Gastrocnemius medialis (tissue), 4 donors: ENCODE results near the gene SNRPB2. TPM values are rescaled to one million over a fixed set of nuclear protein-coding genes. Genes with fewer than 3 reads are reported as not detected.

Source experiments
- ATAC-seq, 2 donors: fragments of 150-250 bp; one replicate each; pipeline ENCODE4 v1.9.1; 2016
- DNase-seq, 2 donors: peaks; one replicate each; pipeline ENCODE4 v3.0.0-alpha.2; 2019
- H3K27ac ChIP-seq, 4 donors: fragments of 200-600 bp; sonication (generic); 1 replicate in 1 of 4; 2 replicates in 3 of 4; pipeline ENCODE4 v1.5.1; 2016 to 2018; ENCODE audit warnings: mild to moderate bottlenecking in 2 of 4, moderate library complexity in 1 of 4
- H3K27me3 ChIP-seq, 3 donors: fragments of 200-600 bp; sonication (generic) in 2 of 3; 1 replicate in 1 of 3; 2 replicates in 2 of 3; pipeline versions ENCODE4 v1.5.1 to v1.6.0; 2016 to 2019; ENCODE audit warnings: mild to moderate bottlenecking in 1 of 3, moderate library complexity in 1 of 3
- H3K36me3 ChIP-seq, 2 donors: fragments of 200-600 bp; sonication (generic) in 1 of 2; one replicate each; pipeline ENCODE4 v1.5.1; 2017 to 2018
- H3K4me1 ChIP-seq, 2 donors: fragments of 200-600 bp; sonication (generic) in 1 of 2; one replicate each; pipeline ENCODE4 v1.5.1; 2016 to 2017; ENCODE audit warnings: mild to moderate bottlenecking in 2 of 2
- H3K4me3 ChIP-seq, 4 donors: fragments of 200-600 bp; sonication (generic) in 3 of 4; 1 replicate in 1 of 4; 2 replicates in 3 of 4; pipeline ENCODE4 v1.5.1; 2016 to 2019; ENCODE audit warnings: mild to moderate bottlenecking in 2 of 4
- H3K9me3 ChIP-seq, 3 donors: fragments of 200-600 bp; sonication (generic) in 2 of 3; 1 replicate in 1 of 3; 2 replicates in 2 of 3; pipeline ENCODE4 v1.5.1; 2016 to 2019
- POLR2A ChIP-seq, 2 donors: fragments of 450-650 bp; IDR thresholded peaks; one replicate each; pipeline ENCODE4 v1.6.1; 2017; ENCODE audit warnings: antibody characterized with exemption in 2 of 2, mild to moderate bottlenecking in 2 of 2, moderate library complexity in 2 of 2
- in situ Hi-C, 4 donors: fragments of 200-750 bp; cut with MboI; loops; one replicate each; pipeline versions ENCODE4 v1.15.0 to v1.8.0; 2017; ENCODE audit warnings: low sequenced_read_pairs in 4 of 4
- intact Hi-C: fragments of 100-400 bp; cut with DNase I; formaldehyde crosslinking; loops from one replicate; pipeline ENCODE4 v1.15.1; 2023; ENCODE audit warnings: low total_unique reads
- total RNA-seq, 4 donors: library from RNA; depleted of rRNA; stranded (reverse); fragments of >200 nt; gene quantifications; one replicate each; pipeline versions ENCODE4 v1.1.0 to v1.2.3, GENCODE V29; 2016
- TF ChIP-seq, protein P1 (sequence below), 5 experiments: fragments of 450-650 bp in 3 of 5; fragments of 200-600 bp in 2 of 5; sonication (generic) in 2 of 5; IDR thresholded peaks in 4 of 5; conservative IDR thresholded peaks in 1 of 5; 1 replicate in 4 of 5; 2 replicates in 1 of 5; pipeline ENCODE4 v1.5.1; 2016 to 2019; ENCODE audit warnings: antibody characterized with exemption in 5 of 5, mild to moderate bottlenecking in 3 of 5, moderate library complexity in 3 of 5

The SNRPB2 gene
- total RNA-seq, 4 donors from 2014 or later, result 18.6 to 37.5 (median 31.7) TPM

DNA sequence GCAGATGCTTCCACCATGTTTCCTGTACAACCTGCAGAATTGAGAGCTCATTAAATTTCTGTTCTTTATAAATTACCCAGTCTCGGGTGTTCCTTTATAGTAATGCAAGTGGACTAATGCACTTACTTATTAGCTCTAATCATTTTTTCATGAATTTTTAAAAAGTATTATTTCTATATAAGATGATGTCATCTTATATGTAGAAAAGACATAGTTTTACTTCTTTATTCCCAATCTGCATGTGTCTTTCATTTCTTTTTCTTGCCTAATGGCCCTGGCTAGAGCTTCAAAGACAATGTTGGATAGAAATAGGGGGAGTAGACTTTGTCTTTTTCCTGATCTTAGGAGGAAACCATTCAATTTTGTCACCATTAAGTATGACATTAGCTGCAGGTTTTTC, 46.1 kb downstream of the SNRPB2 start:
- ATAC-seq (no peak), DNase-seq (no peak)
- no peaks in the 10 kb centered on the region for H3K36me3 ChIP-seq
- no peaks in the 10 kb centered on the region for H3K4me1 ChIP-seq
- H3K9me3 ChIP-seq, result no peaks in the 10 kb centered on the region
- no peak overlapping the region for H3K4me3 ChIP-seq
- in situ Hi-C loops, result no loop called here
- no peak overlapping the region for H3K27ac ChIP-seq
- H3K27me3 ChIP-seq, result no peaks in the 10 kb centered on the region
- TF ChIP-seq, protein P1, sequence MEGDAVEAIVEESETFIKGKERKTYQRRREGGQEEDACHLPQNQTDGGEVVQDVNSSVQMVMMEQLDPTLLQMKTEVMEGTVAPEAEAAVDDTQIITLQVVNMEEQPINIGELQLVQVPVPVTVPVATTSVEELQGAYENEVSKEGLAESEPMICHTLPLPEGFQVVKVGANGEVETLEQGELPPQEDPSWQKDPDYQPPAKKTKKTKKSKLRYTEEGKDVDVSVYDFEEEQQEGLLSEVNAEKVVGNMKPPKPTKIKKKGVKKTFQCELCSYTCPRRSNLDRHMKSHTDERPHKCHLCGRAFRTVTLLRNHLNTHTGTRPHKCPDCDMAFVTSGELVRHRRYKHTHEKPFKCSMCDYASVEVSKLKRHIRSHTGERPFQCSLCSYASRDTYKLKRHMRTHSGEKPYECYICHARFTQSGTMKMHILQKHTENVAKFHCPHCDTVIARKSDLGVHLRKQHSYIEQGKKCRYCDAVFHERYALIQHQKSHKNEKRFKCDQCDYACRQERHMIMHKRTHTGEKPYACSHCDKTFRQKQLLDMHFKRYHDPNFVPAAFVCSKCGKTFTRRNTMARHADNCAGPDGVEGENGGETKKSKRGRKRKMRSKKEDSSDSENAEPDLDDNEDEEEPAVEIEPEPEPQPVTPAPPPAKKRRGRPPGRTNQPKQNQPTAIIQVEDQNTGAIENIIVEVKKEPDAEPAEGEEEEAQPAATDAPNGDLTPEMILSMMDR (IDR thresholded peaks at IDR 0.05 in 4 of 5, conservative IDR thresholded peaks at IDR 0.05 in 1 of 5), result no peak
- TF ChIP-seq POLR2A (IDR thresholded peaks at IDR 0.05), result no peak
- intact Hi-C loops, result no loop called here

DNA sequence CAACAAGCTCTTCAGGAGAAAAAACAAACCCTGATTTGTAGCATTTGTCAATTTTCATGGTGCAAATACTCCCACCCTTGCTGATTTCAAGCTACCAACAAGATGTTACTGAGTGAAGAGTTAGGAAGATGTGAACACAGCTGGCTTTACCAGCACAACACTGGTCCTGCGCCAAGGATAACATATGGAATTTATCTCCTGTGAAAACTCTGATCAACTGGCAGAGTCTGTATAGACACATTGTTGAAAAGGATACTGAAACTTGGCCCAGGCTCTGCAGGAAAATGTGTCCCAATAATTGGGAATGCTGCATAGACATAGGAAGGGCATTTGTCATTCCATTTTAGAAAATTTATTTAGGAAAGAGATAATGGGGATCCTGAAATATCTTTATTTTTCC, 47.3 kb downstream of the SNRPB2 start:
- no peak for ATAC-seq
- Histone ChIP-seq H3K27me3 (no peaks in the 10 kb centered on the region), H3K4me1 (no peaks in the 10 kb centered on the region), H3K36me3 (no peaks in the 10 kb centered on the region), H3K9me3 (no peaks in the 10 kb centered on the region), H3K4me3 (no peak overlapping the region), H3K27ac (no peak overlapping the region)
- TF ChIP-seq, protein P1 (IDR thresholded peaks at IDR 0.05 in 4 of 5, conservative IDR thresholded peaks at IDR 0.05 in 1 of 5), result no peak
- no peak for TF ChIP-seq POLR2A (IDR thresholded peaks at IDR 0.05)
- DNase-seq, result no peak
- intact Hi-C loops, result no loop called here
- in situ Hi-C loops, result no loop called here

DNA sequence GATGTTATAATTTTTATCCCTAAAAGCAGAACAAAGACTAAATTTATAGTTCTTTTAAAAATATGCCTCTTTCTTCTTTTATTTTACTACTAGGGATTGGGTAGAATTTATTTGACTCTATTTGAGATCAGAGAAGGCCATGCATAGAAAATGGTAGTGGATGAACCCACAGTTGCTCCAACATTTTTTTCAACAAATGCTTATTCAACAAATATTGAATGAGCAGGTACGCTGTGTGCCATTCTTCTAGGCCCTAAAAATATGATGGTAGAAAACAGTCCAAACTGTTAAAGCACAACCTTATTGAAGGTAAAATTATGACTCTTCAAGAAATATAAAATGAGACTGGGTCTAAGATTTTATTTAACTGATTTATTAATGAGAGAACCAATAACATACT, 48.3 kb downstream of the SNRPB2 start:
- TF ChIP-seq, protein P1 (IDR thresholded peaks at IDR 0.05 in 4 of 5, conservative IDR thresholded peaks at IDR 0.05 in 1 of 5), result no peak
- no peak for TF ChIP-seq POLR2A (IDR thresholded peaks at IDR 0.05)
- Histone ChIP-seq H3K36me3 (no peaks in the 10 kb centered on the region), H3K4me1 (no peaks in the 10 kb centered on the region), H3K4me3 (no peak overlapping the region), H3K27me3 (no peaks in the 10 kb centered on the region), H3K9me3 (no peaks in the 10 kb centered on the region), H3K27ac (no peak overlapping the region)
- ATAC-seq, result no peak
- no peak for DNase-seq
- in situ Hi-C loops, result no loop called here
- intact Hi-C loops, result no loop called here

DNA sequence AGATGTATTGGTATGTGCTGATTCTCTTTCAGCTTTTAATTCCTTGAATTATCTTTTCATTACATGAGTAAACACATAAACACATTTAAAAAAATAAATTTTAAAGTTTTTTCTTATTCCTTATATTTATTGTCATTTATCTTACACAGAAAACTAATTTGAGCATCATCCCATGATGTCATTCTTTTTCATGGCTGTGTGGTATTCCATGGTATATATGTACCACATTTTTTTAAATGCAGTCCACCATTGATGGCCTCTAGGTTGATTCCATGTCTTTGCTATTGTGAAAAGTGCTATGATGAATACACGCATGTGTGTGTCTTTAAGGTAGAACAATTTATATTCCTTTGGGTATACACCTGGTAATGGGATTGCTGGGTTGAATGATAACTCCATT, 51.7 kb downstream of the SNRPB2 start:
- no peaks in the 10 kb centered on the region for H3K27me3 ChIP-seq

DNA sequence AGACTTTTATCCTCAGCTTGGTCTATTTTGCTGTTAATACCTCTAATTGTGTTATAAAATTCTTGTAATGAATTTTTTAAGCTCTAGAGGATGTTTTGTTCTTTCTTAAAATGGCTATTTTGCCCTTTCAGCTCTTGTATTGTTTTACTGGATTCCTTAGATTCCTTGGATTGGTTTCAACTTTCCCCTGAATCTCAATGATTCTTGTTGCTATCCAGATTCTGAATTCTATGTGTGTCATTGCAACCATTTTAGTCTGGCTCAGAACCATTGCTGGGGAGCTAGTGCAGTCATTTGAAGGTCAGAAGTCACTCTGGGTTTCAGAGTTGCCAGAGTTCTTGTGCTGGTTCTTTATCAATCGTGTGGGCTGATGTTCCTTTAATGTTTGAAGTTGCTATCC, 55.4 kb downstream of the SNRPB2 start:
- no peaks in the 10 kb centered on the region for H3K27me3 ChIP-seq
- in situ Hi-C loops, result no loop called here
- no peaks in the 10 kb centered on the region for H3K9me3 ChIP-seq
- no peaks in the 10 kb centered on the region for H3K4me1 ChIP-seq
- DNase-seq, result no peak
- TF ChIP-seq, protein P1 (IDR thresholded peaks at IDR 0.05 in 4 of 5, conservative IDR thresholded peaks at IDR 0.05 in 1 of 5), result no peak
- TF ChIP-seq POLR2A (IDR thresholded peaks at IDR 0.05), result no peak
- H3K27ac ChIP-seq, result no peak overlapping the region
- no peaks in the 10 kb centered on the region for H3K36me3 ChIP-seq
- ATAC-seq, result no peak
- intact Hi-C loops, result no loop called here
- no peak overlapping the region for H3K4me3 ChIP-seq

More for the DNA sequence above, 51.7 kb downstream of the SNRPB2 start:
- Histone ChIP-seq H3K9me3 (no peaks in the 10 kb centered on the region), H3K4me1 (no peaks in the 10 kb centered on the region), H3K4me3 (no peak overlapping the region), H3K36me3 (no peaks in the 10 kb centered on the region), H3K27ac (no peak overlapping the region)
- TF ChIP-seq POLR2A (IDR thresholded peaks at IDR 0.05), result no peak
- TF ChIP-seq, protein P1 (IDR thresholded peaks at IDR 0.05 in 4 of 5, conservative IDR thresholded peaks at IDR 0.05 in 1 of 5), result no peak
- no peak for DNase-seq
- ATAC-seq, result no peak
- intact Hi-C loops, result no loop called here
- in situ Hi-C loops, result no loop called here
